IMR-90 (cell line): ENCODE measurements around the gene MEX3A. TPM values are rescaled to one million over a fixed set of nuclear protein-coding genes. Genes with fewer than 3 reads are reported as not detected.

Experiments
- ATAC-seq: fragments of 200-7000 bp; cut with Tn5 transposase; 2 replicates; pipeline ENCODE4 v1.9.1; 2020; ENCODE audit warnings: low read depth, mild to moderate bottlenecking, moderate library complexity
- BruUV-seq: library from RNA; stranded (reverse); fragments of 400-500 nt; replicated peaks from 2 replicates; lab custom pipeline; 2021; lab: Mats Ljungman, UMichigan
- CTCF ChIA-PET: fragments of 300-600 bp; formaldehyde crosslinking; extraction: SDS; loops from one replicate; lab custom pipeline; 2021; ENCODE audit warnings: antibody characterized with exemption; lab: Yijun Ruan, JAX
- POLR2A ChIA-PET: fragments of 300-600 bp; sonication (Branson Sonifier 250); formaldehyde crosslinking; loops from one replicate; lab custom pipeline; 2022; ENCODE audit warnings: antibody characterized with exemption; ENCODE audit not compliant: unreplicated experiment; lab: Charles Lee
- DNase-seq: peaks from one replicate; pipeline ENCODE4 v3.0.0; 2013
- H2AFZ ChIP-seq: replicated peaks from 2 replicates; pipeline ENCODE3; 2013; ENCODE audit warnings: low read length, mild to moderate bottlenecking; ENCODE audit not compliant: poor library complexity
- H2AK5ac ChIP-seq: 2 replicates; pipeline ENCODE4 v1.6.1; 2013; ENCODE audit warnings: low read depth, low read length, inconsistent platforms
- H2AK9ac ChIP-seq: replicated peaks from 2 replicates; pipeline ENCODE3; 2013; ENCODE audit warnings: mild to moderate bottlenecking, low read depth, low read length, moderate library complexity; ENCODE audit not compliant: poor library complexity
- H2BK120ac ChIP-seq: 2 replicates; pipeline ENCODE4 v1.6.1; 2013; ENCODE audit warnings: low read depth, low read length, inconsistent platforms
- H2BK15ac ChIP-seq: 3 replicates; pipeline ENCODE4 v1.6.1; 2013; ENCODE audit warnings: low read depth, low read length, inconsistent platforms
- H2BK20ac ChIP-seq: 2 replicates; pipeline ENCODE4 v1.6.1; 2013; ENCODE audit warnings: low read depth, mild to moderate bottlenecking, inconsistent platforms, low read length, moderate library complexity
- H2BK5ac ChIP-seq: 2 replicates; pipeline ENCODE4 v1.6.1; 2013; ENCODE audit warnings: mild to moderate bottlenecking, low read depth, low read length, inconsistent platforms; ENCODE audit not compliant: poor library complexity, severe bottlenecking
- H3K14ac ChIP-seq: replicated peaks from 2 replicates; pipeline ENCODE4 v1.6.1; 2013; ENCODE audit warnings: low read depth, low read length, inconsistent platforms
- H3K18ac ChIP-seq: 2 replicates; pipeline ENCODE4 v1.6.1; 2013; ENCODE audit warnings: low read depth, low read length, control low read depth
- H3K23ac ChIP-seq: 2 replicates; pipeline ENCODE4 v1.6.1; 2013; ENCODE audit warnings: low read depth, low read length, inconsistent platforms
- H3K27ac ChIP-seq: 2 replicates; pipeline ENCODE4 v1.5.1; 2013; ENCODE audit warnings: mild to moderate bottlenecking, control low read depth, low read length; ENCODE audit not compliant: insufficient read depth
- H3K27me3 ChIP-seq: 2 replicates; pipeline ENCODE4 v1.6.1; 2013; ENCODE audit warnings: low read length; ENCODE audit not compliant: control insufficient read depth, insufficient read depth
- H3K36me3 ChIP-seq: 2 replicates; pipeline ENCODE4 v1.6.1; 2013; ENCODE audit warnings: low read length, mixed read lengths; ENCODE audit not compliant: control insufficient read depth, insufficient read depth
- H3K4ac ChIP-seq: 2 replicates; pipeline ENCODE4 v1.6.1; 2013; ENCODE audit warnings: low read depth, low read length, inconsistent platforms
- H3K4me1 ChIP-seq: 2 replicates; pipeline ENCODE4 v1.6.1; 2013; ENCODE audit warnings: low read length, mixed read lengths; ENCODE audit not compliant: control insufficient read depth, insufficient read depth
- H3K4me2 ChIP-seq: 2 replicates; pipeline ENCODE4 v1.6.1; 2013; ENCODE audit warnings: low read depth, mild to moderate bottlenecking, control low read depth, low read length, moderate library complexity
- H3K4me3 ChIP-seq: 2 replicates; pipeline ENCODE4 v1.5.1; 2013; ENCODE audit warnings: low read depth, mild to moderate bottlenecking, control low read depth, low read length, moderate library complexity; ENCODE audit not compliant: insufficient read depth
- H3K56ac ChIP-seq: 2 replicates; pipeline ENCODE4 v1.6.1; 2013; ENCODE audit warnings: low read length, inconsistent platforms; ENCODE audit not compliant: insufficient read depth; ENCODE audit errors: extremely low read depth
- H3K79me1 ChIP-seq, 2 experiments: 2 replicates each; pipeline ENCODE4 v1.6.1; 2013; ENCODE audit warnings: low read length in 2 of 2, inconsistent platforms in 1 of 2, low read depth in 1 of 2
- H3K9ac ChIP-seq: 2 replicates; pipeline ENCODE4 v1.6.1; 2013; ENCODE audit warnings: low read depth, low read length, control low read depth
- H3K9me1 ChIP-seq: 2 replicates; pipeline ENCODE4 v1.6.1; 2013; ENCODE audit warnings: low read length, inconsistent platforms; ENCODE audit not compliant: insufficient read depth
- H3K9me3 ChIP-seq: 2 replicates; pipeline ENCODE4 v1.6.1; 2013; ENCODE audit warnings: low read length; ENCODE audit not compliant: control insufficient read depth, insufficient read depth
- H4K20me1 ChIP-seq: 2 replicates; pipeline ENCODE4 v1.6.1; 2013; ENCODE audit warnings: low read length, inconsistent platforms; ENCODE audit not compliant: insufficient read depth
- H4K5ac ChIP-seq: 2 replicates; pipeline ENCODE4 v1.6.1; 2013; ENCODE audit warnings: mild to moderate bottlenecking, low read depth, low read length, control low read depth
- H4K8ac ChIP-seq, 2 experiments: 2 replicates each; pipeline ENCODE4 v1.6.1; 2013; ENCODE audit warnings: low read depth in 2 of 2, low read length in 2 of 2, control low read depth in 1 of 2, inconsistent platforms in 1 of 2
- H4K91ac ChIP-seq: 2 replicates; pipeline ENCODE4 v1.6.1; 2013; ENCODE audit warnings: low read depth, low read length, inconsistent platforms; ENCODE audit not compliant: insufficient read depth
- CEBPB ChIP-seq: IDR thresholded peaks from 2 replicates; pipeline ENCODE4 v1.6.1; 2012; ENCODE audit warnings: low read depth, low read length, improper control_type of control experiment
- CHD1 ChIP-seq: IDR thresholded peaks from 2 replicates; pipeline ENCODE4 v1.6.1; 2012; ENCODE audit warnings: low read depth, low read length, improper control_type of control experiment
- MAFK ChIP-seq: IDR thresholded peaks from 2 replicates; pipeline ENCODE4 v1.6.1; 2012; ENCODE audit warnings: low read depth, low read length, improper control_type of control experiment
- MAZ ChIP-seq: IDR thresholded peaks from 2 replicates; pipeline ENCODE4 v1.6.1; 2012; ENCODE audit warnings: low read depth, mild to moderate bottlenecking, low read length, improper control_type of control experiment, moderate library complexity, borderline replicate concordance
- POLR2A ChIP-seq: IDR thresholded peaks from 2 replicates; pipeline ENCODE4 v1.6.1; 2012; ENCODE audit warnings: mild to moderate bottlenecking, low read depth, low read length
- RFX5 ChIP-seq: IDR thresholded peaks from 2 replicates; pipeline ENCODE4 v1.8.0; 2012; ENCODE audit warnings: low read depth, mild to moderate bottlenecking, low read length, moderate library complexity
- SMC3 ChIP-seq: fragments of 150-350 bp; IDR thresholded peaks from 2 replicates; pipeline ENCODE4 v1.6.1; 2016; ENCODE audit warnings: low read depth, mild to moderate bottlenecking, antibody characterized with exemption, low read length, moderate library complexity
- WGBS, 2 experiments: methylation state at CpG; one replicate each; pipeline versions ENCODE4 v1.1.5 to v1.1.7; 2013; ENCODE audit warnings: missing lambda C conversion rate in 2 of 2; ENCODE audit not compliant: insufficient read length in 1 of 2; ENCODE audit errors: extremely low coverage in 2 of 2; 5-methylcytosine and 5-hydroxymethylcytosine counted together
- dilution Hi-C: fragments of 300-500 bp; cut with HindIII; formaldehyde crosslinking; loops from one replicate; pipeline ENCODE4 v1.14.3; 2018; ENCODE audit warnings: low sequenced_read_pairs; ENCODE audit not compliant: unreplicated experiment
- in situ Hi-C: fragments of 300-500 bp; cut with MboI; formaldehyde crosslinking; loops from 3 replicates; pipeline ENCODE4 v1.14.3; 2019; ENCODE audit warnings: low sequenced_read_pairs, inconsistent platforms, mixed read lengths
- intact Hi-C: fragments of 100-400 bp; cut with micrococcal nuclease; formaldehyde crosslinking; loops from 2 replicates; pipeline ENCODE4 v1.10.0; 2022
- polyA plus RNA-seq, 3 experiments: library from polyadenylated mRNA; depleted of rRNA; stranded (reverse); fragments of >200 nt; gene quantifications; 2 replicates each; pipeline ENCODE4 v1.2.3, GENCODE V29; 2012; ENCODE audit warnings: low replicate concordance in 1 of 3
- total RNA-seq: library from RNA; depleted of rRNA; stranded (reverse); fragments of >200 nt; gene quantifications from 2 replicates; pipeline ENCODE4 v1.2.3, GENCODE V29; 2012
- TF ChIP-seq, protein P1 (sequence below): conservative IDR thresholded peaks from 2 replicates; pipeline ENCODE4 v1.5.1; 2012; ENCODE audit warnings: mild to moderate bottlenecking, low read depth, low read length, improper control_type of control experiment

The MEX3A gene
- total and polyA plus RNA-seq, 2 of the 4 experiments (the other 2 are of a cell fraction): 2.3 to 9.0 TPM

DNA sequence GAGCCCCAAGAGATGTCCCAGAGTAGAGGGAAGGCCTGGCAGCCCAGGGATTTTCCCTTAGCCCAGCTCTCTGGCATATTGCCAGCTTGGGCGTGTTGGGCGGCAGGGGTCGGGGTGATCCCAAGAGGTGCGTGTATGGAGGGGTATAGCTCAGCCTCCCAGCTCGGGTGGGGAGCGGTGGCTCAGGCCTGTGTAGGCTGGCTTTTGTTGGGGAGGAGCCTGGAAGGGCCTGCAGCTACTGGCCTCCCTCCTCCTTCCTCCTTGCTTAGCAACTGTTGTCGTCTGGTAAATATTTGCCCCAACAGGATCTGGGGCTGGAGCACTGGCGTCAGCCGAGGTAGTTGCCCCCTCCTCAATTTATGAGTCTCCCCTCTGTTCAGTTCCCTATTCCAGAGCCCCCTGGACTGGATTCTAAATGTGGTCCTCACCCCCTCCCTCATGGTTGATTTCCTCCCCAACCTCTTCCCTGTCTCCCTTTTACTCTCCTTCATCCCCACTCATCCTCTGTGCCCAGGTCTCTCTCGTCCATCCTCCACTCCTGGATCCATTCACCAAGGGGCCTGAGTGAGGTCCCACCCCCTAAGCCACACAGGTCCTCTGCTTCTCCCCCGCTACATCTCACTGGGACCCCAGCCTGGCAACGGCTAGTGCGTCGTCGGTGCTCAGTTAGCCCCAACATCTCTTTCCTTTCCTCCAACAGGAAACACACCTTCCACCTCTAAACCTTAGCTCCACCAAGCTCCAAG lies 22.0 kb upstream of the MEX3A start:
- intact Hi-C loops (no loop called here), dilution Hi-C loops (no loop called here), in situ Hi-C loops (no loop called here)
- peak overlapping the region; percentile 27 for H3K4me2 ChIP-seq
- peak overlapping the region; percentile 85 to 87 for H4K8ac ChIP-seq
- H4K5ac ChIP-seq: peak overlapping the region; percentile 65
- peak overlapping the region; percentile 78 for H2AFZ ChIP-seq
- POLR2A ChIA-PET: no interaction called here
- peaks cover 22 to 71% of the 10 kb centered on the region in 2 experiments for H3K79me1 ChIP-seq
- WGBS, 2 experiments: 20% methylated on average over 2 of the region's 15 CpGs; no CpG with 5 or more reads in 1 of the 2 experiments
- peak overlapping the region; percentile 37 for H3K9ac ChIP-seq
- no peaks in the 10 kb centered on the region for H3K9me3 ChIP-seq
- CTCF ChIA-PET: interaction anchor here (0.6 to 1.3 kb wide), 2 partner anchors 9 to 26 kb away, joined by 4 to 5 read pairs; no protein-coding TSS in a partner anchor
- H3K4me1 ChIP-seq: peaks cover 50% of the 10 kb centered on the region
- no peaks in the 10 kb centered on the region for H3K27me3 ChIP-seq
- peak overlapping the region; percentile 96 for H2AK9ac ChIP-seq
- H3K14ac ChIP-seq: peak overlapping the region; percentile 96
- peak overlapping the region; percentile 69 for H2BK5ac ChIP-seq
- DNase-seq (peak; percentile 80), ATAC-seq (peak; percentile 70)
- H4K20me1 ChIP-seq: no peaks in the 10 kb centered on the region
- H2BK15ac ChIP-seq: peak overlapping the region; percentile 96; the same call in 2 of the 3 replicates
- peak overlapping the region; percentile 73 for H3K27ac ChIP-seq
- peak overlapping the region; percentile 97 for H3K4ac ChIP-seq
- H3K56ac ChIP-seq: peak overlapping the region; percentile 41; the same call in 1 of the 2 replicates
- peak overlapping the region; percentile 95 for H2BK120ac ChIP-seq
- H3K36me3 ChIP-seq: no peaks in the 10 kb centered on the region
- H2BK20ac ChIP-seq: peak overlapping the region; percentile 81
- H4K91ac ChIP-seq: peak overlapping the region; percentile 94
- TF ChIP-seq MAFK (no peak), POLR2A (peak; percentile 70), RFX5 (no peak), CHD1 (0 out of 2 replicates have a peak, but pooled peaks have one; percentile 34), CEBPB (no peak), SMC3 (no peak; the same call in 1 of the 2 replicates), MAZ (peak; percentile 65; the same call in 1 of the 2 replicates)
- TF ChIP-seq, protein P1, sequence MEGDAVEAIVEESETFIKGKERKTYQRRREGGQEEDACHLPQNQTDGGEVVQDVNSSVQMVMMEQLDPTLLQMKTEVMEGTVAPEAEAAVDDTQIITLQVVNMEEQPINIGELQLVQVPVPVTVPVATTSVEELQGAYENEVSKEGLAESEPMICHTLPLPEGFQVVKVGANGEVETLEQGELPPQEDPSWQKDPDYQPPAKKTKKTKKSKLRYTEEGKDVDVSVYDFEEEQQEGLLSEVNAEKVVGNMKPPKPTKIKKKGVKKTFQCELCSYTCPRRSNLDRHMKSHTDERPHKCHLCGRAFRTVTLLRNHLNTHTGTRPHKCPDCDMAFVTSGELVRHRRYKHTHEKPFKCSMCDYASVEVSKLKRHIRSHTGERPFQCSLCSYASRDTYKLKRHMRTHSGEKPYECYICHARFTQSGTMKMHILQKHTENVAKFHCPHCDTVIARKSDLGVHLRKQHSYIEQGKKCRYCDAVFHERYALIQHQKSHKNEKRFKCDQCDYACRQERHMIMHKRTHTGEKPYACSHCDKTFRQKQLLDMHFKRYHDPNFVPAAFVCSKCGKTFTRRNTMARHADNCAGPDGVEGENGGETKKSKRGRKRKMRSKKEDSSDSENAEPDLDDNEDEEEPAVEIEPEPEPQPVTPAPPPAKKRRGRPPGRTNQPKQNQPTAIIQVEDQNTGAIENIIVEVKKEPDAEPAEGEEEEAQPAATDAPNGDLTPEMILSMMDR: no peak
- H3K23ac ChIP-seq: peak overlapping the region; percentile 70
- peak overlapping the region; percentile 55 for H3K18ac ChIP-seq
- H3K4me3 ChIP-seq: no peak overlapping the region
- H2AK5ac ChIP-seq: peak overlapping the region; percentile 96
- peaks cover 43% of the 10 kb centered on the region for H3K9me1 ChIP-seq
- no TSS peak for BruUV-seq
